H1 (cell line): Measurements from ENCODE around the gene HINT2. TPM values are rescaled to one million over a fixed set of nuclear protein-coding genes. Genes with fewer than 3 reads are reported as not detected.

ENCODE experiments used
- BACH1 ChIP-seq: IDR thresholded peaks from 2 replicates; pipeline ENCODE4 v1.6.1; 2012; ENCODE audit warnings: low read length, improper control_type of control experiment
- CHD7 ChIP-seq: fragments of 300-600 bp; sonication (generic); IDR thresholded peaks from 2 replicates; pipeline ENCODE4 v1.7.1; 2012; ENCODE audit warnings: low read length, moderate library complexity, mild to moderate bottlenecking, inconsistent platforms; ENCODE audit not compliant: insufficient replicate concordance
- EP300 ChIP-seq, 2 experiments: IDR thresholded peaks; 1 replicate in 1 of 2; 2 replicates in 1 of 2; pipeline ENCODE4 v1.6.1; 2011 to 2012; ENCODE audit warnings: low read depth in 2 of 2, low read length in 2 of 2, mild to moderate bottlenecking in 2 of 2, borderline replicate concordance in 1 of 2, inconsistent platforms in 1 of 2, moderate library complexity in 1 of 2
- JUN ChIP-seq: IDR thresholded peaks from 2 replicates; pipeline ENCODE4 v1.6.1; 2011; ENCODE audit warnings: low read depth, mild to moderate bottlenecking, improper control_type of control experiment, low read length
- JUND ChIP-seq: IDR thresholded peaks from 2 replicates; pipeline ENCODE4 v1.6.1; 2011; ENCODE audit warnings: mild to moderate bottlenecking, improper control_type of control experiment, low read length
- KDM4A ChIP-seq: IDR thresholded peaks from one replicate; pipeline ENCODE4 v1.7.1; 2012; ENCODE audit warnings: low read depth, mild to moderate bottlenecking, moderate library complexity, low read length, inconsistent platforms; ENCODE audit not compliant: severe bottlenecking
- PHF8 ChIP-seq: fragments of 200-600 bp; sonication (generic); conservative IDR thresholded peaks from 2 replicates; pipeline ENCODE4 v1.7.1; 2012; ENCODE audit warnings: low read depth, mild to moderate bottlenecking, inconsistent platforms, low read length, moderate library complexity
- RFX5 ChIP-seq: IDR thresholded peaks from 2 replicates; pipeline ENCODE4 v1.6.1; 2011; ENCODE audit warnings: low read depth, low read length, improper control_type of control experiment, borderline replicate concordance
- polyA plus RNA-seq, 7 experiments: library from polyadenylated mRNA; depleted of rRNA in 3 of 7; stranded (reverse) in 5 of 7; unstranded in 2 of 7; fragments of >200 nt in 5 of 7; fragments of 200-250 nt in 2 of 7; gene quantifications; 1 replicate in 5 of 7; 2 replicates in 1 of 7; 4 replicates in 1 of 7; pipeline versions ENCODE4 v1.2.1 to v1.2.3, GENCODE V29; 2011 to 2013; ENCODE audit warnings: missing spikeins in 2 of 7, mixed read lengths in 2 of 7
- total RNA-seq: library from RNA; stranded (reverse); fragmentation: NEBNext Ultra II Directional; extraction: Animal tissue kit (Norgen Biotek cat#: 25700); gene quantifications from 2 replicates; pipeline ENCODE4 v1.2.1, GENCODE V29; 2021

HINT2 gene
- total and polyA plus RNA-seq, 2 of the 8 experiments (the other 6 are each of a cell fraction or from before 2014, with no cell fraction given), result 32.1 to 51.2 TPM

GRCh38 chr9:35812025-35812602 lies 2.7 kb downstream of the HINT2 start, which contains the start of gene SPAG8 (continued):
- TF ChIP-seq CHD7 (no peak), RFX5 (no peak), KDM4A (no peak), EP300 (IDR thresholded peaks at IDR 0.05; ENCODE audit: borderline replicate concordance in 1 of 2, low read depth in 2 of 2, low read length in 2 of 2) (peak in 1 of 2 experiments; percentile 83; a peak in 1 of 3 replicates), JUN (no peak), JUND (no peak), PHF8 (no peak), BACH1 (no peak)
